Sigmoid colon (tissue), 4 donors: ENCODE data around the gene IQSEC2.

Experiments used
- CTCF ChIP-seq, 4 experiments: fragments of 450-650 bp in 3 of 4; fragments of 200-600 bp in 1 of 4; IDR thresholded peaks; one replicate each; pipeline ENCODE4 v1.5.1; 2016 to 2019; ENCODE audit warnings: antibody characterized with exemption in 4 of 4, mild to moderate bottlenecking in 3 of 4, moderate library complexity in 2 of 4
- EP300 ChIP-seq, 4 donors: sonication (generic); formaldehyde crosslinking; IDR thresholded peaks; one replicate each; pipeline ENCODE4 v1.6.1; 2017; ENCODE audit warnings: antibody characterized with exemption in 4 of 4
- POLR2A ChIP-seq, 2 donors: fragments of 450-650 bp; IDR thresholded peaks; one replicate each; pipeline ENCODE4 v1.6.1; 2016; ENCODE audit warnings: antibody characterized with exemption in 2 of 2, mild to moderate bottlenecking in 2 of 2, moderate library complexity in 2 of 2
- POLR2AphosphoS5 ChIP-seq, 4 donors: sonication (generic); formaldehyde crosslinking; IDR thresholded peaks; one replicate each; pipeline ENCODE4 v1.6.1; 2017; ENCODE audit warnings: antibody characterized with exemption in 4 of 4

- TF ChIP-seq CTCF (IDR thresholded peaks at IDR 0.05), result no peak
- no peak for TF ChIP-seq POLR2A (IDR thresholded peaks at IDR 0.05)
- TF ChIP-seq POLR2AphosphoS5 (IDR thresholded peaks at IDR 0.05), result no peak
- no peak for TF ChIP-seq EP300 (IDR thresholded peaks at IDR 0.05)
Observed at GRCh38 chrX:53285591-53285990, 4.2 kb upstream of the IQSEC2 start.
